Gastroesophageal sphincter (tissue), 3 donors: ENCODE results near the gene IQSEC1.

ENCODE experiments used
- CTCF ChIP-seq, 4 experiments: fragments of 200-600 bp in 2 of 4; fragments of 450-650 bp in 2 of 4; sonication (generic) in 1 of 4; IDR thresholded peaks; one replicate each; pipeline ENCODE4 v1.5.1; 2017 to 2019; ENCODE audit warnings: antibody characterized with exemption in 4 of 4, mild to moderate bottlenecking in 2 of 4, moderate library complexity in 2 of 4
- EP300 ChIP-seq: sonication (generic); formaldehyde crosslinking; IDR thresholded peaks from one replicate; pipeline ENCODE4 v1.6.1; 2017; ENCODE audit warnings: antibody characterized with exemption, mild to moderate bottlenecking

DNA sequence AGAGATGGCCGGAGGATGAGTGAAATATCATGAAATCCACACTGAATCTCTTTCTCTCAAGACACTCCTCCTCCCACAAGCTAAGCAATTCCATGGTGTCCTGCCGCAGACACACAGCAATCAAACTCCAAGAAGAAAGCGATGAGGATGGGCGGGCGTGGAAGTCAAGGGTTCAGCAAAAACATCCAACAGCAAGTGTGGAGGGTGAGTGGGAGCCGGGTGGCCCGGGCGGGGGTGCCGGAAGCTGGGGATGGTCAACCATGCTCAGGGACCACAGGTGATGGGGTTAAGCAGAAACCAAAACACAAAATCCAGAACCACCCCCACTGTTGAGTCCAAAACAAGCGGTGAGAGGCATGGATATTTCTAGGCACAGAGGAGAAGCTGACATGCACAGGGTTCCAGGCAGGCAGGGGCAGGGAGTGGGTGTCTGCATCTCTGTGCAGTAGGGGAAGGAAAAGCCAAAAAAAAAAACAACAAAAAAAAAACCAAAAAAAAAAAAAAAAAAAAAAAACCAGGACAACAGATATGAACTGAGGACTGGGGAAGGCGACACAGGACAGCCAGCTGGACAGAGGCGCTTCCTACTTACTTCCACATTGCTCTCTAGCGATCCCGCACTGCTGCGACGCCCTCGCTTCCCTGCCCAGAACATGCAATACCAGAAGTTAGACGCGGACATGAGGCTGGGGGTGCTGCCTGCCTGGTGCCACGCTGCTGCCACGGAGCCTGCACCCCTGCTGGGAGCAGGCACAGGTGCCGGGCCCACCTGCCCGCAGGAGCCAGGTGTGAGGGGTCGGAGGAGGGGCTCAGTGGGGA is 170.8 kb downstream of the IQSEC1 start:
- TF ChIP-seq CTCF (IDR thresholded peaks at IDR 0.05) (no peak), EP300 (no peak)
